GM18951 (cell line): Measurements from ENCODE around the gene KATNB1.

Experiments
- POLR2A ChIP-seq: IDR thresholded peaks from 4 replicates; pipeline ENCODE4 v1.6.1; 2011; ENCODE audit warnings: mild to moderate bottlenecking; ENCODE audit not compliant: insufficient read length, insufficient read depth; ENCODE audit errors: extremely low read depth
- in situ Hi-C: fragments of 300-500 bp; cut with MboI; formaldehyde crosslinking; loops from one replicate; pipeline ENCODE4 v1.12.0; 2022; ENCODE audit warnings: low sequenced_read_pairs, mixed read lengths, inconsistent platforms; ENCODE audit not compliant: unreplicated experiment

KATNB1 gene, protein sequence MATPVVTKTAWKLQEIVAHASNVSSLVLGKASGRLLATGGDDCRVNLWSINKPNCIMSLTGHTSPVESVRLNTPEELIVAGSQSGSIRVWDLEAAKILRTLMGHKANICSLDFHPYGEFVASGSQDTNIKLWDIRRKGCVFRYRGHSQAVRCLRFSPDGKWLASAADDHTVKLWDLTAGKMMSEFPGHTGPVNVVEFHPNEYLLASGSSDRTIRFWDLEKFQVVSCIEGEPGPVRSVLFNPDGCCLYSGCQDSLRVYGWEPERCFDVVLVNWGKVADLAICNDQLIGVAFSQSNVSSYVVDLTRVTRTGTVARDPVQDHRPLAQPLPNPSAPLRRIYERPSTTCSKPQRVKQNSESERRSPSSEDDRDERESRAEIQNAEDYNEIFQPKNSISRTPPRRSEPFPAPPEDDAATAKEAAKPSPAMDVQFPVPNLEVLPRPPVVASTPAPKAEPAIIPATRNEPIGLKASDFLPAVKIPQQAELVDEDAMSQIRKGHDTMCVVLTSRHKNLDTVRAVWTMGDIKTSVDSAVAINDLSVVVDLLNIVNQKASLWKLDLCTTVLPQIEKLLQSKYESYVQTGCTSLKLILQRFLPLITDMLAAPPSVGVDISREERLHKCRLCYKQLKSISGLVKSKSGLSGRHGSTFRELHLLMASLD

DNA sequence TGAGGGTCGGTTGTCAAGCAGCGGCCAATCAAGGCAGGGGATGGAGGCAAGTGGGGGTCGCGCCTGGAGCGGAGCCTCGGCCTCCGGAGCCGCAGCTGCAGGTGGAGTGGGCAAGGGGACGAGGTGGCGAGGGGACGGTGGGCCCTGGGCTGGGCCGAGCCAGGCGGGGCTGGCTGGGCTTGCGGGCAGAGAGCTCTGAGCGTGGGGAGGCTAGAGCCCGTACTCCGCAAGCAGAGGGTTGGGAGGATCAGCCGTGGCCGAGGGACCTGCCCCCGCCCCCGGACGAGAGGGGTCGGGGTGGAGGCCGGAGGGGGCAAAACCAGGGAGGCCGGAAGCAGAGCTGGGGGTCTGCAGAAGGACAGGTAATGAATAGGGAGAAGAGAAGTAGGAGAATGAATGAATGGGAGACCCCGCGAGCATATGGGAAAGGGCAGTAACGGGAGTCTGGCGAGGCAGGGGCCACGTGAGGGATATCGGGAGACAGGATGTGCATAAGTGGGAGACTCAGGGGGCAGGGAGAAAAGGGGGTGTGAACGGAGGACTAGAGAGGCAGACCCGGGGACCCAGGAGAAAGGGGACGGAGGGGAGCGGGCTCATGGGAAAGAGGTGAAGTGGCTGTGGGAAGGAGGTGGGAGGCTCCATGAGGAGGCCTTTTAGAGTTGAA, at the start of gene KATNB1:
Gene KATNB1 (plus strand): TSS at position 16 of the 664 bp plus-strand sequence. CDS start 1,474 bp downstream, outside the sequence.
- in situ Hi-C loops: no loop called here

DNA sequence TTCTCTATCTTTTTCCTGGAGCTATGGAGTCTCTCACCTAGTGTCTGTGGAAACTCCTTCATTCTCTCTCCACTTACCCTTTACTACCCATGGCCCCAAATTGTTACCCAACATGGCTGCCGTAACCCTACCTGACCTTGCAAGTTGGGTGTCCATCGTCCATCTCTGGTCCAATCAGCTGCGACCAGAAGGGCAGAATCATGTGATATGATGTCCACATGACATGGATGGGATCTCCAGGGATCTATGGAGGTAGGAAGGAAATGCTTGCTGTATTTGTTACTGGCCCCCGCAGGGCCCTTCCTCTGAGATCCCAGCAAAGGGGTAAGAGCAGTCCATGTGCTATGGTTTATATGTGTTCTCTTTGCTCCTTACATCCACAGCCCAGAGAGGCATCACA, 49.0 kb upstream of the KATNB1 start:
- in situ Hi-C loops: no loop called here
- no peak for TF ChIP-seq POLR2A

More for the DNA sequence above, at the start of gene KATNB1:
- peak; percentile 52 for TF ChIP-seq POLR2A

DNA sequence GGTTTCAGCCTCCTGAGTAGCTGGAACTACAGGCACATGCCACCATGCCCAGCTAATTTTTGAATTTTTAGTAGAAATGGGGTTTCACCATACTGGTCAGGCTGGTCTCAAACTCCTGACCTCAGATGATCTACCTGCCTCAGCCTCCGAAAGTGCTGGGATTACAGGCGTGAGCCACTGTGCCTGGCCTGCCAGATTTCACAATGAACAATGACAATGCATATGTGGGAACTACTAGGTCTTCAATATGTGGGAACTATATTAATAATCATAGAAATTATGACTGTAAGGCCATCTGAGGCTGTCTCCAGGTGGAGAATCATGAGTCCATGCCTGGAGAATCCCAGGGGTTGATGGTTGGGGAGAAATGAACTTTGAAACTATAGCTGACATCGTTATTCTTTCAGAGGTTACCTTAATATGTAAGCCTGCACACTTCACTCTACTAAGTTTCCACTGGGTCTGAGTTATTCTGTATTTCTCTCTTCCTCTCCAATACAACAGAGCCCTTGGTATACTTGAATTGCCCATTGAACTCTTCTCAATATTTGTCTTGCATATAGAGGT, 48.1 kb upstream of the KATNB1 start:
- TF ChIP-seq POLR2A: no peak
- in situ Hi-C loops: no loop called here

DNA sequence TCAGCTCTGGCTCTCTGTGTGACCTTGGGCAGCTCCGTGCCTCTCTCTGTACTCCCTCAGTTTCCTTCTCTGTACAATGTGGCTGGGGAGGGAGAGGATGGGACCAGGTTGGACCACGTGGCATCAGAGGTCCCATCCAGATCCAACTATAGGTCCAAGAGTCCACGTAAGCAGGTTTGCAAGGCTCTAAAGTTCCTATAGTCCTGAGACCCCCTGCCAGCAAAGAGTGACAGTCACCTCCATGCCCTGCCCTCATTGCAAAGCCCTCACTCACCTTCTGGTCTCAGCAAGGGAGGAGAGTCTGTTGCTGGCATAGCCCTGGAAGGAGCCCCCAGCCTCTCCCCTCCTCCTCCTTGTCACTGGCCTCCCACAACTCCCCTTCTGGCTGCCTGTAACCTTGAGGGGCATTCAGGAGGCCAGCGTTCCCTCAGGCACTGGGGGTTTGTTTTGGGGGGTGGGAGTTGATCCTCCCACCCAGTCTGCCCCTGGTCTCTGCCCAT, 47.0 kb upstream of the KATNB1 start:
- in situ Hi-C loops: no loop called here

DNA sequence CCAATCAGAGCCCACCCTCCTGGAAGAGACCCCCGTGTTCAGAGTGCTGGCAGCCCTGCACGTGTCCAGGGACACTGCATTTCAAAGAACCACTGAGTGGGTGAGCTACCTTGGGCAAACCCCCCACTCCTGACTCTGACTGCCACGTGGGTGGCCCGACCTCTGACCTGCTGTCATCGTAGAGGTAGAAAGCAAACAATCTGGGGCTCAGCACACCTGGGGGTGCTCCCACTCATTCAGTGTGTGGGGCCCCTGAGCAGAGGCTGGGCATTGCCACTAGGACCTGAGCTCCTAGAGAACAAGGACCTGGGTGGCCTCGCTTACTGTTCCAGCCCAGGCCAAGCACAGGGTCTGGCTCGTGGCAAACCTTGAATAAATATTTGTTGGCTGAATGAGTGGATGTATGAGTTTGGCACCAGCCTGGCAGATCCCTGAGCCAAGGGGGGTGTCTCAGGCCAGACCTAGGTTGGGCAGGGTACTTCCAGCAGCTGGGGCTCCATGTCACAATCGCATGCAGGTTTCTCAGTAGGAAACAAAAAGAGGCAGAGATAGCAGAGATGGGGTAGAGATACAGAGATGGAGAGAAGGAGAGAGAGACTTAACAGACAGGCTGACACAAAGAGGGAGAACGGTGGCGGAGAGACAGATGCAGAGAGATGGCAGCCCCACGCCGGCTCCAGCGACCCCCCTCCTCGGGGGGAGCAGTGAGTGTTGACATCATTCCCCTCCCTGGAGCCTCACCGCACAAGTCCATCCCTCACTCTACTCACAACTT, 46.4 kb upstream of the KATNB1 start:
- in situ Hi-C loops: no loop called here
- no peak for TF ChIP-seq POLR2A

More for the DNA sequence above, 47.0 kb upstream of the KATNB1 start:
- TF ChIP-seq POLR2A: no peak

DNA sequence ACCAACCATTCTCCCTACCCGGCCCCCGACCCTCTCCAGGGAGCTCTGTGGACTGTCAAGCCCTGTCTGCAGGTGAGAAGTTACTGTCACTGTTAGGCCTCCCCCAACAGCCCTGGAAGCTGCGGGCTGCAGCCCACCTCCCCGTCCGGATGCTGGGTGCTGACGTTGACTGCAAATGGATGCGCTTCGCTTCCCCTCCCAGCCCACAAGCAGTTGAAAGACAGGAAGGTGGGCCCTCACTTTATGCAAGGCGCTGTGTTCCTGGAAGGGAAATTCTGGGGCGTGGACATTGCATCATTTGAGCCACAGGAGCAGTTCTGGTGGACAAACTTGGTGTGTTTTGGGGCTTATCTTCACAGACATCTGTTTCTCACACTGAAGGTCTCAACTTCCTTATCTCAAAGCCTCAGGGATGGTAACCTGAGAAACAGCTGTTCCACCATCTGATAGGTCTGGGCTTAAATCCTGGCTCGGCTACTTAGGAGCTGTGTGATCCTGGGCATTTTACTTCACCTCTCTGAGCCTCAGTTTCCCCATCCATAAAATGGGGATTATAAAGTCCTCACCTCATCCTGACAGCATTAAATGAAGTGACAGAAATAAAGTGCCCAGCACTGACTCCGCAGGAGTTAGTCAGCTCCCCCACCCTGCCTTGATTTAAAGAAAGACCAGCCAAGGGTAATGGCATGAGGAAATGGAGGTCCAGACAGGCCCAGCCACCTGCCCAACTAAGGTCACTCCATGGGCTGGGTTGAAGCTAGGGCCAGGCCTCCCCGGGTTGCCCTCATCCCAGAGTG, 45.6 kb upstream of the KATNB1 start:
- TF ChIP-seq POLR2A: peak; percentile 17
- in situ Hi-C loops: no loop called here

DNA sequence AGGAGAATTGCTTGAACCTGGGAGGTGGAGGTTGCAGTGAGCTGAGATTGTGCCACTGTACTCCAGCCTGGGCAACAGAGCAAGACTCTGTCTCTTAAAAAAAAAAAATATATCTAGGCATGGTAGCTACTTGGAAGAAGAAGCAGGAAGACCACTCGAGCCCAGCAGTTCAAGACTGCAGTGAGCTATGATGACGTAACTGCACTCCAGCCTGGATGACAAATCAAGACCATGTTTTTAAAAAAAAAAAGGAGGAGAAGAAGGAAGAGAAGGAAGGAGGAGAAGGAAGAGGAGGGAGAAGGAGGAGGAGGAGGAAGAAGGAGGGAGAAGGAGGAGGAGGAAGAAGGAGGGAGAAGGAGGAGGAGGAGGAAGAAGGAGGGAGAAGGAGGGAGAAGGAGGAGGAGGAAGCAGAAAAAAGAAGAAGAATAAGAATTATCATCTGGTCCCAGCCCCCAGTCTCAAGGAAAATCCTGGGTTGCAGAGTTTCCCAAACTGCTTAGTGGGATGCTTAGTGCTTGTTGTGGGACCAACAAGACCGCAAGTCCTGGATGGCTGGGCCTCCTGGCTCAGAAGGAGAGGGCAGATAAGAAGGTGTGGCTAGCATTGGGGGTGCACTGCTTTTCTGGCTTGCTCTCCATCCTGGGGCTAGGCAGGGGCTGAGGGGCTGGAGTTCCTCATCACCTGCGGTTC, 44.6 kb upstream of the KATNB1 start:
- TF ChIP-seq POLR2A: no peak

DNA sequence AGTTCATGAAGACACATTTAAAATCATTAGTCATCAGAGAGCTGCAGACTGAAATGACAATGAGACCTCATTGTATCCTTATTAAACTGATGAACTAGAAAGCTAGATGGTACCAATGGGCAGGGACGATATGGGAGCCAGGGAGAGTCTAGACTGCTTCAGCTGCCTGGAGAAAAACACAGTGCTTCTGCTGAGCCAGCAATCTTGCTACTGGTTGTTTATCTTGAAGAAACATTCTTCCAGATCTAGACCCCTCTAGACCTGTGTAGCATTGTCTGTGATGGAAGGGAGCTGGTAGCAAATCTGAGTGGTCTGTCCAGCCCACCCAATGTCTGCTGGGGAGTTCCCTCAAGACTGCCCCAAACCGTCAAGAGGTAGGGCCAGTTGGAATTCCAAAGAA, 42.9 kb upstream of the KATNB1 start:
- in situ Hi-C loops: no loop called here

More for the DNA sequence above, 44.6 kb upstream of the KATNB1 start:
- in situ Hi-C loops: no loop called here

DNA sequence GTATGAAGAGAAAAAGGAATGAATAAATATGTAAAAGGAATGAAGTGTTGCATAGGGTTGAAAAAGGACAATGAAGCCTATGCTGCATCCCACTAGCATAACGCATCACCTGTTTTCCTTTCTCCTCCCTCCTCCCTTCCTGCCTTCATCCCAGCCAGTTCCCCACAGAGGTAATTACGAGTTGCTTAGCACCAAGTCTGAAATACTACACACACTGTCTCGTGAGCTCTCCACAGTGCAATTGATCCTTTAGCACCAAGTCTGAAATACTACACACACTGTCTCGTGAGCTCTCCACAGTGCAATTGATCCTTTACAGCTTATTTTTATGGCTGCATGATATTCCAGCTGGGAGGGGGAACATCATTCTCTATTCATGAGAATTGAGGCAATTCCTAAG, 42.0 kb upstream of the KATNB1 start:
- in situ Hi-C loops: no loop called here
- TF ChIP-seq POLR2A: no peak

More for the DNA sequence above, 42.9 kb upstream of the KATNB1 start:
- TF ChIP-seq POLR2A: no peak

DNA sequence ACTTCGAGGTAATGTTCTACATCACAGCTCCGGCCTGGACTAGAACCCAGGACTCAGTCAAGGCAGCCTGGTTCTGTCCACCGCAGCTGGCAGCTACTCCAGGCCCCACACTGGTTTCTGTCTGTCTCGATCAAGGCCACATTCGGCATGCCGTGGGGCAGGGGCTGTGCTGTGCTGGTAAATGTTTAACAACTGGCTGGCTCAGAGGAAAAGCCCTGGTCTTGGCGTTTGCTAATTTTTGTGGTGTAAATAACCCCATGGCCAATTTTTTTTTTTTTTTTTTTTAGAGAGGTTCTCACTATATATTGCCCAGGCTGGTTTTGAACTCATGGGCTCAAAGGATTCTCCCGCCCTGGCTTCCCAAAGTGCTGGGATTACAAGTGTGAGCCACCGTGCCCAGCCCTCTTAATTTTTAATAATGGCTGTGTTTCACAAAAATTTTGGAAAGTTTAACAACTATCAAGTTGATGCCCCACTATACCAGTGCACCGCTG, 41.3 kb upstream of the KATNB1 start:
- in situ Hi-C loops: no loop called here
- TF ChIP-seq POLR2A: no peak

DNA sequence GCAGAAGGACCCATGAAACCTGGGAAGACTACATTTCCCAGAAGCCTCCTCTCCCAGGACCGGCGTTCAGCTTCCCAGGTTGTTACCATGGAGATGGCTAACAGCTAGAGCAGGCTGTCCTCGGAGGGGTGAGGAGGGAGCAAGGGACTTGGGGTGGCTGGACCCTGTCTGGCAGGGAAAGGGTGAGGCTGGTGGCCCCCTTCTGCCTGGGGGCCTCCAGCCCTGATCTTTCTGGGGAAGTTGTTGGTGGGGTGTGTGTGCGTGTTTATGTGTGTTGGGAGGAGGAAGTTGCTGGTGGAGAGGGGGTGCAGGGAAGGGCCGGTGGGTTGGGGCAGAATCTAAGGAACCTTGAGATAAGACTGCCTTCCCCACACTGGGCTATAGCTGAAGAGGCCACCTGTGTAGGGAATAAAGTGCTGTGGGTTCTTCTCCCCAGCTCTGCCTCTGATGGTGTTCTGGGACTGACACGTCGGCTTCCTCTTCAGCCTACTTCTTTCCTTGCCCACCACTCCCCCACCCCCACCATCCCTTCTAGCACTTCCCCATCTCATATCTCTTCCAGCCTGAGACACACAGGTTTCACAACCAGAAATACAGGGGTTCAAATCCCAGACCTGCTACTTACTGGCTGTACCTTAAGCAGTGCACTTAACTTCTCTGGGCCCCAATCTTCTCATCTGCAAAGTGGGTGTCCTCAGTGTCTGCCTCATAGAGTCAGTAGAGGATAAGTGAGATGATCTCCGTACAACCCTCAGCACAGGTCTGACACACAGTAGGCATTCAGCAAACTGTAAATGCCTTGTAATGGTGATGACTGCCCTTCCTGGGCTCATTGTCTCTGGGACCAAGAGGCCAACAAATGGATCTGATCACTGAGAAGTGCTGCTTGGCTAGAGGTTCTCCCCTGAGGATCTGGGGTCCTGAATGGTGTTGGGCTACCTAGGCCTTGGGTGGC, 40.6 kb upstream of the KATNB1 start, which contains the start of gene DRC7:
Gene DRC7 (plus strand): TSS at position 82 of the 955 bp plus-strand sequence. CDS start 3,144 bp downstream, outside the sequence.
- in situ Hi-C loops: no loop called here

More for the DNA sequence above, 40.6 kb upstream of the KATNB1 start, which contains the start of gene DRC7:
- TF ChIP-seq POLR2A: no peak
